Fibroblast of lung (primary cell): Measurements from ENCODE around the gene WDR36.

Experiments
- EZH2 ChIP-seq: IDR thresholded peaks from 2 replicates; pipeline ENCODE4 v1.5.1; 2012; ENCODE audit warnings: low read length, control low read depth, mild to moderate bottlenecking; ENCODE audit errors: missing control alignments
- TF ChIP-seq, protein P1 (sequence below), 2 donors: IDR thresholded peaks in 1 of 2; conservative IDR thresholded peaks in 1 of 2; 1 replicate in 1 of 2; 2 replicates in 1 of 2; pipeline ENCODE4 v1.5.1; 2011 to 2012; ENCODE audit warnings: low read length in 2 of 2, control low read depth in 1 of 2, inconsistent platforms in 1 of 2, low read depth in 1 of 2, mild to moderate bottlenecking in 1 of 2

DNA sequence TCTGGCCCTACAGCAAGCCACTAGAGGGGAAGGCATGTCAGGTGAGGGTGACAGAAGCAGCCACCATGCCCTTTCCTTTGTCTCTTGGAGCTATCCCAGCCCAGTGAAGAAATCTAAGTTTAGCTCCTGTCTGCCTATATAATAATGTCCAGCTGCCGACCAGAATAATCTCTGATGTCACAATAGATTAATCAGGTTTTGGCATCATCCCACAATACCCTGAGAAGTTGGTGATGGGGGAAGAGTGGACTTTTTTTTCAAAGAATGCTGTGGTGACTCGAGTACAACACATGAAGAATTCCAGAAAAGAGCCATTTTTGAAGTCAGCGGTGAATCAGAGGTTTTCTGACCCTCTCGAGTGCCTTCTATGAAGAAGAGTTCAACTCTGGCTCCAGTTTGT lies 22.3 kb upstream of the WDR36 start:
- TF ChIP-seq, protein P1, sequence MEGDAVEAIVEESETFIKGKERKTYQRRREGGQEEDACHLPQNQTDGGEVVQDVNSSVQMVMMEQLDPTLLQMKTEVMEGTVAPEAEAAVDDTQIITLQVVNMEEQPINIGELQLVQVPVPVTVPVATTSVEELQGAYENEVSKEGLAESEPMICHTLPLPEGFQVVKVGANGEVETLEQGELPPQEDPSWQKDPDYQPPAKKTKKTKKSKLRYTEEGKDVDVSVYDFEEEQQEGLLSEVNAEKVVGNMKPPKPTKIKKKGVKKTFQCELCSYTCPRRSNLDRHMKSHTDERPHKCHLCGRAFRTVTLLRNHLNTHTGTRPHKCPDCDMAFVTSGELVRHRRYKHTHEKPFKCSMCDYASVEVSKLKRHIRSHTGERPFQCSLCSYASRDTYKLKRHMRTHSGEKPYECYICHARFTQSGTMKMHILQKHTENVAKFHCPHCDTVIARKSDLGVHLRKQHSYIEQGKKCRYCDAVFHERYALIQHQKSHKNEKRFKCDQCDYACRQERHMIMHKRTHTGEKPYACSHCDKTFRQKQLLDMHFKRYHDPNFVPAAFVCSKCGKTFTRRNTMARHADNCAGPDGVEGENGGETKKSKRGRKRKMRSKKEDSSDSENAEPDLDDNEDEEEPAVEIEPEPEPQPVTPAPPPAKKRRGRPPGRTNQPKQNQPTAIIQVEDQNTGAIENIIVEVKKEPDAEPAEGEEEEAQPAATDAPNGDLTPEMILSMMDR (conservative IDR thresholded peaks at IDR 0.05 in 1 of 2, IDR thresholded peaks at IDR 0.05 in 1 of 2; ENCODE audit: low read depth in 1 of 2, low read length in 2 of 2) = no peak
- TF ChIP-seq EZH2 = no peak
